ENCODE data around the gene LGALS4.
"Not testable (repeated sequence)": the region's sequence is repeated elsewhere in the genome, so short reads cannot be mapped to it uniquely, and the experiment has no call there.

LGALS4 gene

GRCh38 chr19:38812841-38813320 lies at the start of gene LGALS4:
Gene LGALS4 (minus strand): TSS chr19:38812945. CDS start chr19:38812886, 59 bp downstream.
- Mint-ChIP-seq H3K27ac (no peak within 1 kb of the TSS), H3K9me3 (no peaks in the 10 kb centered on the region), H3K36me3 (peaks cover 2% of the 10 kb centered on the region), H3K4me3 (no peak within 1 kb of the TSS), H3K27me3 (no peaks in the 10 kb centered on the region), H3K4me1 (no peaks in the 10 kb centered on the region)

DNA sequence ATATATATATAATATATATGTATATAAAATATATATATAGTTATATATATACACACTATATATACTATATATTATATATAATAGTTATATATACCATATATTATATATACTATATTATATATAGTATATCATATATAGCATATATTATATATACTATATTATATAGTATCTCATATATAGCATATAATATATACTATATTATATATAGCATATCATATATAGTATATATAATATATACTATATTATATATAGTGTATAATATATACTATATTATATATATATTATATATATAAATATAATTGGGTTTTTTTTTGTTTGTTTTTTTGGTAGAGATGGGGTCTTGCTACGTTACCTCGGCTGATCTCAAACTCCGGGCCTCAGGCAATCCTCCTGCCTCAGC lies 48.6 kb upstream of the LGALS4 start:
- Mint-ChIP-seq H3K4me1 (peaks cover 40% of the 10 kb centered on the region), H3K27me3 (no peaks in the 10 kb centered on the region), H3K27ac (no peak overlapping the region), H3K4me3 (no peak overlapping the region), H3K36me3 (no peaks in the 10 kb centered on the region), H3K9me3 (no peaks in the 10 kb centered on the region)

- not testable (repeated sequence) for H3K9me3 Mint-ChIP-seq, H3K27ac Mint-ChIP-seq, H3K4me3 Mint-ChIP-seq, H3K27me3 Mint-ChIP-seq, H3K36me3 Mint-ChIP-seq
- H3K4me1 Mint-ChIP-seq, result peaks cover 29% of the 10 kb centered on the region
Observed at GRCh38 chr19:38859631-38860204, 47.0 kb upstream of the LGALS4 start.

- Mint-ChIP-seq H3K4me1 (peaks cover 32% of the 10 kb centered on the region), H3K36me3 (no peaks in the 10 kb centered on the region), H3K27me3 (no peaks in the 10 kb centered on the region), H3K9me3 (no peaks in the 10 kb centered on the region), H3K27ac (peak overlapping the region; percentile 62), H3K4me3 (no peak overlapping the region)
Observed at GRCh38 chr19:38856813-38857212, 44.1 kb upstream of the LGALS4 start.

DNA sequence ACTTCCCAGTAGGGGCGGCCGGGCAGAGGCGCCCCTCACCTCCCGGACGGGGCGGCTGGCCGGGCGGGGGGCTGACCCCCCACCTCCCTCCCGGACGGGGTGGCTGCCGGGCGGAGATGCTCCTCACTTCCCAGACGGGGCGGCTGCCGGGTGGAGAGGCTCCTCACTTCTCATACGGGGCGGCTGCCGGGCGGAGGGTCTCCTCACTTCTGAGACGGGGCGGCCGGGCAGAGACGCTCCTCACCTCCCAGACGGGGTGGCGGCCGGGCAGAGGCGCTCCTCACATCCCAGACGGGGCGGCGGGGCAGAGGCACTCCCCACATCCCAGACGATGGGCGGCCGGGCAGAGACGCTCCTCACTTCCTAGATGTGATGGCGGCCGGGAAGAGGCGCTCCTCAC lies 43.0 kb upstream of the LGALS4 start:
- H3K9me3 Mint-ChIP-seq, H3K27me3 Mint-ChIP-seq, H3K36me3 Mint-ChIP-seq, H3K27ac Mint-ChIP-seq, H3K4me3 Mint-ChIP-seq: not testable (repeated sequence)
- peaks cover 39% of the 10 kb centered on the region for H3K4me1 Mint-ChIP-seq

- Mint-ChIP-seq H3K27ac (peak overlapping the region; percentile 84), H3K4me1 (peaks cover 39% of the 10 kb centered on the region)
- H3K4me3 Mint-ChIP-seq, H3K9me3 Mint-ChIP-seq, H3K36me3 Mint-ChIP-seq, H3K27me3 Mint-ChIP-seq: not testable (repeated sequence)
Observed at GRCh38 chr19:38854961-38855360, 42.2 kb upstream of the LGALS4 start.

DNA sequence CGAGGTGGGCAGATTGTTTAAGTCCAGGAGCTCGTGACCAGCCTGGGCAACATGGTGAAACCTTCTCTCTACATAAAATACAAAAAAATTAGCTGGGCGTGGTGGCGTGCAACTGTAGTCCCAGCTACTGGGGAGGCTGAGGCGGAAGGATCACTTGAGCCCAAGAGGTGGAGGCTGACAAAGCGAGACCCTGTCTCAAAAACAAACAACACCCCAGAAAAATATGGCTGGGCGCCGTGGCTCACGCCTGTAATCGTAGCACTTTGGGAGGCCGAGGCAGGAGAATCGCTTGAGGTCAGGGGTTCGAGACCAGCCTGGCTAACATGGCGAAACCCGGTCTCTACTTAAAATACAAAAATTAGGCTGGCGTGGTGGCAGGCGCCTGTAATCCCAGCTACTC lies 40.5 kb upstream of the LGALS4 start:
- Mint-ChIP-seq H3K9me3 (no peaks in the 10 kb centered on the region), H3K27me3 (no peaks in the 10 kb centered on the region), H3K4me1 (peaks cover 44% of the 10 kb centered on the region), H3K27ac (peak overlapping the region; percentile 95), H3K4me3 (peak overlapping the region; percentile 92), H3K36me3 (peaks cover 9% of the 10 kb centered on the region)

DNA sequence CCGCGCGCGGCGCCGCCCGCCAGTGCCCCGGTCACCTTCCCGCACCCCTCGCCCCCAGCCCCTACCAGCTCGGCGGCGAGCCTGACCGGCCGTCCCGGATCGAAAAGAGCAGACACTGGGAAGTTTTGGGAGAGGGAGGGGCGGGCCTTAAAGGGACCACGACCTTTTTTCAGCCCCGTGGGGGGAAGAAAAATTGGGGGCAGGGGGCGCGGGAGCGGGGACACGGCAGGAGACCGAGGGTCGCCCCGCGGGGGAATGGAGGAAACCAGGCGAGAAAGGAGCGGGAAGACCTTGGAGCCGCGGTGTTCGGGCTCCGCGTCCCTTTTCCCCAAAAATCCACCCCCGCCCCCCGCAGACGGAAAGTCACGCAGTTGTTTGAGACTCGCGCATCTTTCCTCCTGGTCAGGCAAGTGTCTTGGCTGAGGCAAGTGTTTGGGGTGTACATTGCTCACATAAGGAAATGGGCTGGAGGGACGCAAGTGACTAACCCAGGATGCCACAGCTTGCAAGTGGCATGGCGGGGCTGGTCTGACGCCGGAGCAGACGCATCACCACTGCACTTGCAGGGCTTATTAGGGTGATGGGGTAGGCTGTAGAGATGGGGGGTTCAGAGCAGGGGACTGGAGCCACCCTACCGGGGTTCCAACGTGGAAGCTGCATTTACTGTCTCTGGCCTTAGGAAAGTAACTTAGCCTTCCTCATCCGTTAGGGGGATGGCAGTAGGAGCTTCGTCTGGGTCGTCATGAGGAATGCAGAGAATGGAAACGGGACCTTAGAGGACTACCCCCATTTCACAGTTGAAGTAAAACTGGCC lies 39.7 kb upstream of the LGALS4 start:
- H3K36me3 Mint-ChIP-seq, result peaks cover 13% of the 10 kb centered on the region
- peak overlapping the region; percentile 95 for H3K27ac Mint-ChIP-seq
- peak overlapping the region; percentile 92 for H3K4me3 Mint-ChIP-seq
- peaks cover 46% of the 10 kb centered on the region for H3K4me1 Mint-ChIP-seq
- H3K27me3 Mint-ChIP-seq, result no peaks in the 10 kb centered on the region
- H3K9me3 Mint-ChIP-seq, result no peaks in the 10 kb centered on the region

DNA sequence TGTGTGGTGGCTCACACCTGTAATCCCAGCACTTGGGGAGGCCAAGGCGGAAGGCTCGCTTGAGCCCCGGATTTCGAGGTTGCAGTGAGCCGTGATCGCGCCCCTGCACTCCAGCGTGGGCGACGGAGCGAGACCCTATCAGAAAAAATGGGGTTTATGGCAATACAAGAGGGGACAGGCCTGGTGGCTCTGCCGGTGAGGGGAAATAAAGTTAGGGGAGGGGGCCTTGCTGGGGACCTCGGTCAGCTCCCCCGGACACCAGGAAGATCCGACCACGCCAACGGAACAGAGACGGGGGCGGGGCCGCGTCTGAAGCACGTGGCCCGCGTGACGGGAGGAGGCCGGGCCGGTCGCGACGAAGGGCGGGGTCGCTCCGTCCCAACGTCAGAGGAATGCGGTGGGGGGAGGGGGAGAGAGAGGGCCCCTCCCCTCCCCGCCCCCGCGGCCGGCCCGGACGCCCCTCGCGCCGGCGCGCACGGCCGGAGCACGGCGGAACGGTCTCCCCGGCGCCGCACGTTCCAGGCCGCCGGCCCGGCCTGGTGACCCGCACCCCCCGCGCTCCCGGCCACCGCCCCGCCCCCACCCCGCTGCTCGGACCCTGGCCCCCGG lies 39.0 kb upstream of the LGALS4 start:
- Mint-ChIP-seq H3K4me1 (peaks cover 44% of the 10 kb centered on the region), H3K36me3 (peaks cover 15% of the 10 kb centered on the region), H3K9me3 (no peaks in the 10 kb centered on the region), H3K27ac (peak overlapping the region; percentile 98), H3K4me3 (peak overlapping the region; percentile 96), H3K27me3 (no peaks in the 10 kb centered on the region)

- peaks cover 15% of the 10 kb centered on the region for H3K36me3 Mint-ChIP-seq
Observed at GRCh38 chr19:38850976-38851621, 38.4 kb upstream of the LGALS4 start.

DNA sequence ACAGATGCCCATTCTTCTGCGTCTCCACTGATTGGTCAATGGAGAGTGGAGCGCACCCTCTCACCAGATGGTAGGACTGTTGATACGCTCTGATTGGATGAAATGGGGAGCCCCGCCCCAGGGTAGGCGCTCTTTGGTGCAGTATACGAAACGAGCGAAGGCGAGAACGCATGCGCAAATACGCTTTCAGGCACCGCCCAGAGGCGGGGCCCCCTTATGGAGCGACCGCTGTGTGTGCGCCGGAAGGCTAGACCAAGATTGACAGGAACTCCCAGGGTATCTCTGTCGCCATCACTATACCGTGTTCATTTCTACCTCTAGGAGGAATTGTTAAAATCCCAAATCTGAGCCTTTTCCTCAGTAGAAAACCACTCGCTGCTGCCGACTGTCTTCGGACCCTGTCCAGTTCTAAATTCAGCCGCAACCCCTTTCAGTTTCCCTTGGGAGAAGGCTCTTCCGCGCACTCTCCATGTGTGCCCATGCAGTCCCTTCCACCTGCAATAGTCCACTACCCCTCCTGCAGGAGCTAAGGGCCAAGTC lies 37.8 kb upstream of the LGALS4 start:
- H3K4me1 Mint-ChIP-seq, result peaks cover 50% of the 10 kb centered on the region
- peaks cover 19% of the 10 kb centered on the region for H3K36me3 Mint-ChIP-seq
- H3K9me3 Mint-ChIP-seq, result no peaks in the 10 kb centered on the region
- H3K27ac Mint-ChIP-seq, result peak overlapping the region; percentile 98
- no peaks in the 10 kb centered on the region for H3K27me3 Mint-ChIP-seq
- peak overlapping the region; percentile 96 for H3K4me3 Mint-ChIP-seq

More at GRCh38 chr19:38850976-38851621, 38.4 kb upstream of the LGALS4 start:
- Mint-ChIP-seq H3K27ac (peak overlapping the region; percentile 98), H3K4me1 (peaks cover 44% of the 10 kb centered on the region), H3K27me3 (no peaks in the 10 kb centered on the region), H3K4me3 (peak overlapping the region; percentile 96), H3K9me3 (no peaks in the 10 kb centered on the region)

GRCh38 chr19:38849860-38850435 lies 37.2 kb upstream of the LGALS4 start, which contains the start of gene HNRNPL:
Gene HNRNPL (minus strand): TSS chr19:38849986. CDS start chr19:38849966, 20 bp downstream.
- Mint-ChIP-seq H3K36me3 (peaks cover 22% of the 10 kb centered on the region), H3K4me3 (peak within 1 kb of the TSS; percentile 96), H3K27ac (peak within 1 kb of the TSS; percentile 98), H3K4me1 (peaks cover 55% of the 10 kb centered on the region), H3K9me3 (no peaks in the 10 kb centered on the region), H3K27me3 (no peaks in the 10 kb centered on the region)

DNA sequence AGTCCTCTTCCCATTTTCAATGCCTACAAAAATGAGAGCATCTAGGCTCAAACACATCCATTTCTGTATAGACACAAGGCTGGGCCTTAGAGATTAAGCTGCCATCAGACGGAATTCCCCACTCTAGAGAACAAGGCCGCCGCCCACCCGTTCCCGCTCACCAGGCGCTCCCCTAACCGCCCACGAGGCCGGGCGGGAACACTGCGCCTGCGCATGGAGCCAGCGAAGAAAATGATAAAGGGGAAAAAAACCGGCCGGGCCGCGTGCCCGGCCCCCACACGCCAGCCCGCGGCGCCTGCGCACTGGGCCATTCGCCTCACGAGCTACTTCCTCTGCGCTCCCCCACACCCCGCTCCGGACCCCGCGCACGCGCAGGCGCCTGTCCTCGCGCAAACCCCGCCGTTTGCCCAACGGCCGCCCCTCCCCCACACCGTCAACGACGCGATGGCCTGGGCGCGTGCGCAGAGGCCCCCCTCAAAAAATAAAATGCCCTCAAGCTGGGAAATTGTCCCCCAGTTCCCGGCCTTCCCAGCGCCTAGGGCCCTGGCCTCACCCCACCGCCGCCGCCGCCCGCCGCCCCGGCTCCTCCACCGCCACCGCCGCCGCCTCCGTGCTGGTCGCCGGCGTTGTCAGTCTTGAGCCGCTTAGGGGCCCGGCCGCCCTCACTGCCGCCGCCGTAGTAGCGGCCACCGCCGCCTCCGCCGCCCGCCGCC lies 36.6 kb upstream of the LGALS4 start:
- Mint-ChIP-seq H3K27ac (peak overlapping the region; percentile 98), H3K4me3 (peak overlapping the region; percentile 96), H3K4me1 (peaks cover 59% of the 10 kb centered on the region), H3K9me3 (no peaks in the 10 kb centered on the region), H3K27me3 (no peaks in the 10 kb centered on the region), H3K36me3 (peaks cover 25% of the 10 kb centered on the region)

DNA sequence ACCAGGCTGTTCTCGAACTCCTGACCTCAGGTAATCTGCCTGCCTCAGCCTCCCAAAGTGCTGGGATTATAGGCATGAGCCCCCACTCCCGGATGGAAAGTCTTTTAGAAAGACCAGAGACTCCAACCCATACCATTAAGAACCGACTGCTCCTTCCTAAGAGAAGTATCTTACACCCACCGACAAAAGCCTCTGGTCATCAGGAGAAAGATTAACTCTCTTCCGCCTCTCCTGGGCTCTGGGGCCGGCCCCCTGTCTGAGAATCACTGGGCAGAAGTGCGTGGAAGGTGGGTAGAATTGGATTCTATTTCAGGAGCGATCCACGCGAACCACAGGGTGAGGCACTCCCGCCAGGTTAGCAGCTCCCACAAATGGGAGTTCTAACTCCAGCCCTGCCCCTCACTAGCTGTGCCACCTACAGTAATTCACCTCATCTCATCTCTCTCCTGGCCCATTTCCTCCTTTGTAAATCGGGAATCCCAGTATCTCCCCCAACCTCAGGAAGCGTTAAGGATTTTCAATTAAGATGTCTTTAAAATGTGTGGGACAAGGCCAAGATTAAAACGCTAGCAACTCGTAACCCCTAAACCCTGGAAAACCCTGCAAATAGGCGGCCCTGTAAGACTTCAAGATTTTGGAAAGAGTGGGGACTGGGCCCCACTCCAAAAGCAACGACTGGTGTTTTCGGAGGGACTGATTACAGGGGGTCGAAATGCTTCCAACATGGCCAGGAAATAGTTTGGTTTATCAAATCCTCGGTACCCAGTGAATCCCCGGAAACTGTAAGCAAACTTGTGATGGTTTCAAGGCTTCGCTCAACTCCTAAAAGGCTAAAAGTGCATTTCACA lies 35.8 kb upstream of the LGALS4 start:
- Mint-ChIP-seq H3K4me3 (peak overlapping the region; percentile 96), H3K9me3 (no peaks in the 10 kb centered on the region), H3K27ac (peak overlapping the region; percentile 98), H3K4me1 (peaks cover 64% of the 10 kb centered on the region), H3K36me3 (peaks cover 31% of the 10 kb centered on the region), H3K27me3 (no peaks in the 10 kb centered on the region)

All from activated naive CD4-positive, alpha-beta T cell treated with anti-CD3 and anti-CD28 coated beads, Interleukin-2, amount 50 U/mL, for 24 hours (primary cell).